Urothelium cell line (cell line): ENCODE measurements around the gene DNAJC8.

Experiments
- DNase-seq: peaks from one replicate; pipeline ENCODE4 v3.0.0; 2011; ENCODE audit warnings: low spot score, mixed read lengths
- FAIRE-seq: peaks from 2 replicates; lab custom pipeline; 2011; peaks lifted over from hg19 to GRCh38; lab: Jason Lieb, UNC

DNAJC8 gene

DNA sequence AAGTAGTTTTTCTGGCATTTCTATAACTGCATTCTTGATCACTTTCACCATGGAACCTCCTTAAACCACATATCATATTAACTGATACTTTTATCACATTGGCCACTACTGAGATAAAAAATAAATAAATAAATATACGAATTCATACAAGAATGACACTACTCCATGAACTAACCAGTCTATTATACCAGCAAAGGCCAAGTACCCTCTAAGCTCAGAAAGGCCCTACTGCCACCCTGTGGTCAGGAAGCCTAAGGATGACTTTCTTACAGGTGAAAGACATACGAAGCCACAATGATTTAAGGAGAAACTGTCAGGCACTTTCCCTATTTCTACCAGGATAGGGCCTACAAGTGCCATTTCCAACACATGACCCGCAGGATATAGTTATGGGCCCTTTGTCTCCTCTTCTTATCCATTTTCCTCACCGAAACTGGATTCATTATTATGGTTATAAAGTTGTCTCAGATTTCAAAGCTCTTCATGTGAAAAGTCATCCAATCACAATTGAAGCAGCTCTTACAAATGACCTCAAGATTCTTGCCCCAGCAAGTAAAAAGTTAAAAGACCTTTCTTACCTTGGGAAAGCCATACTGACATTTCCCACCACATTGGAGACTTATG lies 23.9 kb downstream of the DNAJC8 start:
- FAIRE-seq (no peak), DNase-seq (peak; percentile 29)

DNA sequence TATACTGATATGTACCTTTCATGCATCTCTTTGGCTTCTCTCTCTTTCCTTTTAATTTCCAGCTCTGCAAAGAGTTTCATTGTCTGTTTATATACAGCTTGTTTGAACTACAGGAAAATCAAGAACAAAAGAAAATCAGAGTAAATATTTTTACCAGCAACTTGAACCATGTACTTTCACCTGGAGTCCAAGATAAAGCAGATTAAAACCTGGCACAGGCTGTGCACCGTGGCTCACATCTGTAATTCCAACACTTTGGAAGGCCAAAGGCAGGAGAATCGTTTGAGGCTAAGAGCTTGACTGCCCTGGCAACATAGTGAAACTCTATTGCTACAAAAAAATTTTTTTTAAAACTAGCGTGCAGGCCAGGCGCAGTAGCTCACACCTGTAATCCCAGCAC lies 27.6 kb downstream of the DNAJC8 start:
- DNase-seq (no peak), FAIRE-seq (no peak)

DNA sequence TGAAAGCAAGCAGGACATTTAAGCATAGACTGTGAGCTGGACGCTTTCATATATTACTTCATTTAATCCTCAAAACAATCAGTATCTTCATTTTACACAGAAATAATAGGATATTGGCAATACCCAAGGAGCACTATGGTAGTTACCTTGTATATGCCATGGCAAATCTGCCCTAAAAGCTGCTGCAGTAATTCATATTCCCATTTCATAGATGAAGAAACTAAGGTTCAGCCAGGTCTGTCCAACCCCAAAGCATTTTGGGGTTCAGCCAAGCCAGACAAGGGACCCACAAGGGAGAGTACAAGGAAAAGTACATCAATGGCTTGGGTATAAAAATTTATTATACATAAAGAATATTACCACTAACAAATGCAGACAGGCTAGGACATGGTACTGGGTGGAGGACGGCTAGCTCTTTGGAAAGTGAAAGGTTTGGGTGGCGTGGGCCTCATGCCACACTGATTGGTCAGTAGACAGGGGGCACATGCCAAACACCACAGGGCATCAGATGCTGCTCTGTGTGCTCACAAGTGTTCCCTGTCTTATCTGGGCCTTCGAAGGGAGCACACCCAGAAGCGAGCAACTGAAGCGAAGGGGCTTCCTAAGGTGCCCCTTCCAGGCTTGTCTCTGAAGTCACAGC lies 32.5 kb downstream of the DNAJC8 start:
- DNase-seq (no peak), FAIRE-seq (no peak)

DNA sequence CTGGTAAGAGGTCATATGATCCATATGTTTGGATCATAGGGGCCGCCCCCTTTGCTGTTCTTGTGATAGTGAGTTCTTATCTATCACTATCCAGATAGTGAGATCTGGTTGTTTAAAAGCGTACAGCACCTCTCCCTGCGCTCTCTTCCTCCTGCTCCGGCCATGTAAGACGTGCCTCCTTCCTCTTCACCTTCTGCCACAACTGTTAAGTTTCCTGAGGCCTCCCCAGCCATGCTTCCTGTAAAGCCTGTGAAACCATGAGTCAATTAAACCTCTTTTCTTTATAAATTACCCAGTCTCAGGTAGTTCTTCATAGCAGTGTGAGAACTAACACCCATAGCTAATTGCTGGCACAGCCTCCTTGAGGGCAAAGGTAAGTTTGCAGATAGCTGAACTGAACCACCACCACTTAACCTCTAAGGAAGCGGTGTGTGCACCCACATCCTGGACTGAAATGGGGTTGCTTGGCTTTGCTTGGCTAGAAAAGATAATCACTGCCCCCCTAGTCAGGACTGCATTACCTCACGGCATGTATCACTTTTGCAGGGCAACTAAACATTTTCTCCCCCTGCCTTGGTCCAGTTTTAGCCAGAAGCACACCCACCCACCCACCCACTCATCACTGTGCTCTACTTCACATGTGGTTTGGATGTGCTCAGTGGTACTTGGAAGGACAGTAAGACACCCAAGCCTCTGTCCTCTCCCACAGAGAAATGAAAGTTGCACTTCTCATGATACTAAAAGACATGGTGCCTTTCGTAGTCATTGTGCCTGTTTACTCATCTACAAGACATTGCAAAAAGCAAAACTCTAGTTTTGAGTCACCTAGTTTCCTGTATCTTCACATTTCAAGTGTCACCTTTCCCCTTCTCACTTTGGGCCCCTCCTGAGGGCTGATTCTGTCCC lies 33.2 kb downstream of the DNAJC8 start:
- no peak for FAIRE-seq
- DNase-seq, result no peak

DNA sequence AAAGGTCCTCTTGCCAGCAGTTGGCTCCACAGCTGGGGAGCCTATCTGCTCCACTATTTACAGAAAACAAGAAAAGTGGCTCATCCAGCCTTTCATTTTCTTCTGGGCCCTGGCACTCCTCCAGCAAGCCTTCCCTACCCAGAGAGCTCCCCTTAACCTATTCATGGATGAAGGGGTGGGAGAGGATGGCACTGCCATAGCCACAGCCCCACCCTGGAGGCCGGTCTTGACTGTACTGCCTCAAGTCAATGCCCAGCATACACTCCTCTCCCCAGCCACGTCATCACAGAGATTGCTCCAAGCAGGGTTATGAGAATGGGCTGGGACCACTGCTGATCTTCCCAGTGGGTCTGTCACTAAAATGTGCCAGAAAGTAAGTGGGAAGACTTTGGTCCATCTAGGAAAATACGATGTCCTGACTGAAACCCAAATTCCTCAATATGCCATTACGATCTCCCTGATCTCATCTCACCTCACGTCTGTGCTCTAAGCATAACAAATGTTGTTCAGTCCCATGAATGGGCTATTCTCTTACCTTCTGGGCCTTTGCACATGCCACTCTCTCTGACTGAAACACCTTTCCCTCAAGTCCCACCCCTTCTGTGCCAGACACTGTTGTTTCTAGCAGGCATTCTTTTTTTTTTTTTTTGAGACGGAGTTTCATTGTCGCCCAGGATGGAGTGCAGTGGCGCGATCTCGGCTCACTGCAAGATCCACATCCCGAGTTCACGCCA lies 35.0 kb downstream of the DNAJC8 start:
- no peak for FAIRE-seq
- DNase-seq, result no peak

DNA sequence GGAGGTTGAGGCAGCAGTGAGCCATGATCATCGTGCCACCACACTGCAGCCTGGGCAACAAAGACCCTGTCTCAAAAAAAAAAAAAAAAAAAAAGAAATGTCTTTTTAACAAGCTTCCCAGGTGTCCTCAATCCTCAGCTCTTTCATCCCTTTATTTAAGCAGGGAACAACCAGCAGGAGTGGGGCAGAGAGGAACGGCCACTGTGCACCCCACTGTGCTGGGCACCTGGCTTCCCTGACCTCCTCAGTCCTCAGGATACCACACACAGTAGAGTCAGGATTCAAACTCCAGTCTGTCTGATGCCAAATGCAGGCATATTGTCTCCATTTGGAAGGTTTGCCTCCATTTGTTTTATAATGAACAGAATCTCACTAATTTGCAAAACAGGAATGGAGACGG lies 36.5 kb downstream of the DNAJC8 start:
- no peak for FAIRE-seq
- no peak for DNase-seq

DNA sequence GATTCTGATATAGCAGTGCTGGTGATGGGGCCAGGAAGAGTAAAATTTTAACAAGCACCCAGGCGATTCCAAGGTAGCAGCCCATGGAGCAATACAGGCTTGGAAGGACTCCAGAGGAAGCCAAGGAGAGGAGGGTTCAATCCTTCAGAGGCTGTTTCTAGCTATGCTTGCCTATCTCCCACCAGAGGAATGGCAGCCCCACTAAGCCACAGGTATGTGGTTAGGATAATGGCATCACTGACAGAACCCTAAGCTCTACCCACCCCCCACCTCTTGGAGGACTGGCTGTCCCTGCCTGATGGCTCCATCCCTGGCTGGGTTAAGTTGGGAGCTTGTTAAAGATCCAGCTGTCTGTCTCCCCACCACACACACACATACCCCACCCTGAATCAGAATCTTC lies 37.0 kb downstream of the DNAJC8 start:
- FAIRE-seq, result no peak

DNA sequence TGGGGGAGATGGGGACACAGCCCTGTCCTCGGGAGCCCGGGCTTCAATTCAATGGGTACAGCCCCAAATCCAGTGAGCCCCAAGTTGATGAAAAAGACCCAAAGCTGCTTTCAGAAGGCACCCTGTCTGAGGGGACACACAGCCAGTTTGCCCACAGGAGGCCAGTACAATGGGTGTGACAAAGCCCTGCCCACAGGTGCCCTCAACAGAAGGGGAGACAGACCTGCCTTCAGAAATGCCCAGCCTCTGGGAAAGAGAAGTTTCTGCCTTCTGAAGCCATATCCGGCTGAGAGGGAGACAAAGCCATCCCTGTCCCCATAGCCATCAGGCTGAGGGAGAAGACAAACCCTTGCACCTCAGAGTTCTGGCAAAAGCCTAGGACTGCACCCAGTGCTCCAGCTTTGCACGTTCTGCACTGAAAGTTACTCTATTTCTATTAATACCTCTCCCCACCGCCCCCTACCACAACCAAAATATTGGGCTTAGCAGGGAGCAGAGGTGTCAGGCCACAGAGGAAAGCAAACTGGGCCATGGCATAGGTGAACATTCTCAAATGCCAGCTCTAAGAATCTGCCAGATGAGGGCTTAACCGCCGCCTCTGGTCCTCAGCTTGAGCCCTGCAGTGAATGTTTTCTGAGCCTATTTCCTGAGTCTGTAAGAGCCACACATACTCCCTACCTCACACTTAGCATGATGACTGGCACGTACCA lies 38.3 kb downstream of the DNAJC8 start:
- no peak for FAIRE-seq
- DNase-seq, result no peak

More for the DNA sequence above, 37.0 kb downstream of the DNAJC8 start:
- no peak for DNase-seq

DNA sequence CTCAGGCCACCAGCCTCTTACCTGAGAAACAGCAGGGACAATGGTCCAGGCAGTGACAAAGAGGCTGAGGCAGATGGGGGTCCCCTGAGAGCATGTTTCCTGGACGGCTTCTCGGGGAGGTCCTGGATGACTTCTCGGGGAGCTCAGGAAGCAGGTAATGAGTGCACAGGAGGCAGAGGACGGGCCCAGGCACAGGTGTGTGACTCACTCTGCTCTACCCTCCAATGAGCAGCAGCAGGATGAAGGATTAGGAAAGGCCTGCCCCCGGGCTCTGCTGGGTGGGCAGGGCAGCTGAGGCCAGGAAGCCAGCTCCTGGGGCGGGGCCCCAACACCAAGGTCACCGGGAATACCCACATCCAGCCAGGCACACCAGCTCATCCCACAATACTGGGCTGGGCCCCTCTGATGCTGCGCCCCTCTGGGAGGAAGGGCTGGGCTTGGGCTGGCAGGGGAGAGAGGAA lies 39.1 kb downstream of the DNAJC8 start:
- DNase-seq, result no peak

DNA sequence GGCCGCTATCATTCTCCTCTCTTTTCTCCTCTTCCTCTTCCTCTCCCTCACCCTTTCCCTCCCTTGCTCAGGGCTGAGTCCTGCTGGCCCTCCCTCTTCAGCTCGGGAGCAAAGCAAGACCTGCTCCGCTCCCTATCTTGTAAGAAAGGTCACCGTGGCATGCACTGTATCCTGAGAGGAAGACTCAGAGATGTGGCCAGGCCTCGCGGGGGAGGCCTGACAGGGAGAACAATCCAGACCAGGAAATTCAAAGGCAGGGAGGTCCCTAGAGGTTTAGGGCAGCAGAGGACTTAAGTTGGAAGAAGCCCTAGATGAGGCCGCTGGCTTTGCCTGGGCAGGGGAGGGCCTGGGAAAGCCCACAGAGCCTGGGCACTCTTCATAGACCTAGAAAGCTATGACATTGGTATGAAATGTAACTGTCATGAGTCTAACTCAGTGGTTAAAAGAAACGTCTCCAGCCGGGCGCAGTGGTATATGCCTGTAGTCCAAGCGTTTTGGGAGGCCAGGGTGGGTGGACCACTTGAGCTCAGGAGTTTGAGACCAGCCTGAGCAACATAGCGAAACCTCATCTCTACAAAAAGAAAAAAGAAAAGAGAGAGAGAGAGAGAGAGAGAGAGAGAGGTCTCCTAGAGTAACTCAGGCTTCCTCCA lies 41.7 kb downstream of the DNAJC8 start:
- FAIRE-seq (no peak), DNase-seq (no peak)

More for the DNA sequence above, 39.1 kb downstream of the DNAJC8 start:
- no peak for FAIRE-seq

DNA sequence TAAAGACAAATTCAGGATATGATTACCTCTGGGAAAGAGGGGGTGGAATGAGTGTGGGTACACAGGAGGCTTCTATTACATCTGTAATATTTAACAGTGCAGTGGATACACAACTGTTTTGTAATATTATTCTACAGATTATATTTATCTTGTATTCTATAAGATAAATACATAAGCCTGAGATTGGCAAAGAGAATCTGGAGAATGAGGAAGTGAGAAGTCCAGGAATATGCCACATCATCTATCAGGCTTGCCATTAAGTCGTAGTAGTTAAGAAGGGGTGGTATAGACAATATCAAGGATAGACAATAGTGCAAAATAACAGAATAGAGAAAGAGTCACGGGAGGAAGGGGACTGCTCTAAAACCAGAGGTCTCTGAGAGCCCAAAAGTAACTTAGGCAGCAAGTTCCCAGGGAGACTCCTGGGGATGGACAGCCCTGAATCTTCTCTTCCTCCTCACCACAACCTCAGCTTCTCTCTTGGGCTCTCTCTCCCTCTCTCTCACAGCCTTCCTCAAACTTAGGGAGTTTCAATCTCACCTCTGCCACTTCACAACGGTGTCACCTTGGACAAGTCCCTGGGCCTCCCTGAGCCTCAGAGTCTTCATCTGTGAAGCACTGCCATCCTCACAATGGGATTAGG lies 42.4 kb downstream of the DNAJC8 start:
- DNase-seq (no peak), FAIRE-seq (no peak)

DNA sequence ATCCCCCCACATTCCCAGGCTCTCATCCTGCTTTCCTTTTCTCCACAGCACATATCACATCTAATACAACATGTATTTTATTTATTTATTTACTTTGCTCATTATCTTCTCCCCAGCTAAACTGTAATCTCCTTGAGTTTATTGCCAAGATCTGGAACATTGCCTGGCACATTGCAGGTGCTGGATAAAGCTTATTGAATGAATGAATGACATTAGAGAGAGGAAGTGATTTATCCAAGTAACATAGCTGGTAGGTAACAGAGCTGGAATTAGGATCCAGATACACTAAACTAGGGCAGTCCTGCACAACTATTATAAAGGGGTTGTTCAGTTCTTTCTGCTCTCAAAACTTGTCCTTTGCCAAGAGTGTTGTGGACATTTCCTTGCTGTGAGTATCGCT lies 47.8 kb downstream of the DNAJC8 start:
- DNase-seq (no peak), FAIRE-seq (no peak)

DNA sequence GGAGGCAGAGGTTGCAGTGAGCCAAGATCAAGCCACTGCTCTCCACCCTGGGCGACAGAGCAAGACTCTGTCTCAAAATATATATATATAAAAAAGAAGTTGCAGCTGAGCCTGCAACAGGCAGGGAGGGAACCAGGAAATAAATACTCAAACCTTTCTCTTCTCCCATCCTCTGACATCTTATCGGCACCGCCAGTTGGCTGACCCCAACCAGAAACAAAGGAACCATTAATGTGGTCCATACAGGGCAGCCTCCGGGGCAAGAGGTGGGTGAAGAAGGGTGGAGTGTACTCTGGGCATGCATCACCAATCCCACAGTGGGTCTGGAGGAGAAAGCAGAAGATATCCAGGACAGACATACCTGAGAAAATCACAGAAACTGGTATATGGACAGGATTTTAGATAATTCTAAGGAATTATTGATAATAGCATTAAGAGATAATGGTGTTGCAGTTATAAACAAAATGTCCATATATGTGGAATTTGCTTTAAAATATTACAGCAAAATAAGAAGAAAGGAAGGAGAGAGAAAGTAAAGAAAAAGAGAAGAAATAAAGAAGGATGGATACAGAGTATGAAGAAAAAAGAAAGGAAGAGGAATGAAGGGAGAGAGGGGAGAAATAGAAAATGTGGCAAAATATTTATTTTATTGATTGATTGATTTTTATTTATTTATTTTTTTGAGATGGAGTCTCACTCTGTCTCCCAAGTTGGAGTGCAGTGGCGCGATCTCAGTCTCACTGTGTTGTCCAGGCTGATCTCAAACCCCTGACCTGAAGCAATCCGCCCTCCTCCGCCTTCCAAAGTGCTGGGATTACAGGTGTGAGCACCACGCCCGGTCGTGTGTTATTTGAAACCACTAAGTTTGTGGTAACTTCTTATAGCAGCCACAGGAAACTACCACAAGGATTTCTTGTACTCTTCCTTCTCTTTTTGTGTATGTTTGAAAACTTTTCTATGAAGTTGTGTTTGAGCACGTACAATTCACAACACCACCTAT lies 52.2 kb downstream of the DNAJC8 start:
- DNase-seq (no peak), FAIRE-seq (no peak)

DNA sequence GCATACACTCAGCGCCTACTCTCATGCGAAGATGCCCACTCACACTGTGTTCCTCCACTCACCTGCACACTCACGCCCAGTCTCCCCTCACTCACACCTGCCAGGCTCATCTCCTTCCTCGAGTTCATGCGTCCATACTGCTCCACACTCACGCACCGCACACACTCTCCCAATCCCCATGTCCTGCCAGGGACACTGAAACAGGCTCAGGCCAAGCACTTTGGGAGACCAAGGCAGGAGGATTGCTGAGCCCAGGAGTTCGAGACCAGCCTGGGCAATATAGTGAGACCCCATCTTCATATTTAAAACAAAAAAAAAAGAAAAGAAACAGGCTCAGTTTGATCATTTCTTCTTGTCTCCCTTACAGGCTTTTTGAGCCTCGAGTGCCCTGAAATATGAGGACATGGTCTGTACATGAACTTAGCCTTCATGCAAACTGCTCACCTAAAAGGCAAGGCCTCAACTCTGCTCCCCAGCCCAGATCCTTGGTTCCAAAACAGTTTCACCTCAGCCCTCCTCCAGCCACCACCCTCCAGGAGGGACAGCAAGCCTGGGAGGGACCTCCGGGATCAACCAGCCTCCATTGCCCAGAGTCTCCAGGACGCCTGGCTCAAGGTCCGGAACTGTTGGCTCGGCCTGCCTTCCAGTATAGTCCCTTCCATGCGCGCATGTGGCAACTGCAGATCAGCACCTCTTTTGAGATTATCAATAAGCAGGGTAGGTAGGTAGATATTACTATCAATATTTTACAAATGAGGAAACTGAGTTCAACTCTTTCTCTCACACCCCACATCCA lies 53.9 kb downstream of the DNAJC8 start:
- DNase-seq (no peak), FAIRE-seq (no peak)

DNA sequence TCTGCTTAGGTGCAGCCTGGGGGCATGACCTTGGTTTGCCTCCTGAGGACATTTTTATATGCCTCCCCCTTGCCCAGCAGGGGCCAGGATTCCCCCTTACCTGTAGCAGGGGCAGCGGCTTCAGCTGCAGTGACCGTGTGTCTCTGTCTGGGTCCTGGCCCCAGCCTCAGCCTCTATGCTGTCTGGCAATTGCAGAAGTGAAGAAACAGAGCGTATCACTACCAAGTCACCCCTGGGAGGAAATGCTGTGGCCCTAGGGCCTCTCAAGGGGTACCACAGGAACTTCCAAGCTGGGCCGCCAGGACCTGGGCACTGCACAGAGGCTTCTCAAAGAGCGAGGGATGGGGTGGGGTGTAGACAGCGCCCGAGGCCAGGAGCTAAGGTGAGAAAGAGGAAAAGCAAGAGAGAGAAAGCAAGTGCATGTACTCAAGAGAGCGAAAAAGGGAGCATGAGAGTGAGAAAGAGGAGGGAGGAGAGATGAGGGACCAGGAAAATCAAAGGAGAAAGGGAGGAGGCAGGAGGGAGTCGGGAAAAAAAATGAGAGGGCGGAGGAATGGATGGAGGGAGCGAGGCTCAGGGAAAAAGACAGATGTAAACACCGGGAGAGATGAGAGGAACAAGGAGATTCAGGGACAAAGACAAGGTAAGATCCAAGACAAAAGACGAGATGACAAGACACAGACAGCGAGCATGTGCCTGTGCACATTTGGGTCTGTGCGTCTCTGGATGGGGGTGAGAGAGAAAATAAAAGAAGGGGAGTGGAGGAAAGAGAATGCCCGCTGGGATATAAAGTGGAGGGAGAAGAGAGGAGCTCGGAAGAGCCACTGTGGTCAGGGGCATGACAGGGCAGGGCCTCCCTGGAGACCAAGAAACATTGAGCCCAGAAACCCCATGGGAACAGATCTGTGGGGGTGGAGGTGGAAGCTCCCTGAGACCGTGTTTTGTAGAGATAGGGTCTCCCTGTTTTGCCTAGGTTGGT lies 56.0 kb downstream of the DNAJC8 start, which contains the start of gene PTAFR:
TSS of gene PTAFR (minus strand) at position 199 of the 979 bp plus-strand sequence. CDS start 25,669 bp downstream, outside the sequence.
- no peak for FAIRE-seq
- peak; percentile 1 for DNase-seq

DNA sequence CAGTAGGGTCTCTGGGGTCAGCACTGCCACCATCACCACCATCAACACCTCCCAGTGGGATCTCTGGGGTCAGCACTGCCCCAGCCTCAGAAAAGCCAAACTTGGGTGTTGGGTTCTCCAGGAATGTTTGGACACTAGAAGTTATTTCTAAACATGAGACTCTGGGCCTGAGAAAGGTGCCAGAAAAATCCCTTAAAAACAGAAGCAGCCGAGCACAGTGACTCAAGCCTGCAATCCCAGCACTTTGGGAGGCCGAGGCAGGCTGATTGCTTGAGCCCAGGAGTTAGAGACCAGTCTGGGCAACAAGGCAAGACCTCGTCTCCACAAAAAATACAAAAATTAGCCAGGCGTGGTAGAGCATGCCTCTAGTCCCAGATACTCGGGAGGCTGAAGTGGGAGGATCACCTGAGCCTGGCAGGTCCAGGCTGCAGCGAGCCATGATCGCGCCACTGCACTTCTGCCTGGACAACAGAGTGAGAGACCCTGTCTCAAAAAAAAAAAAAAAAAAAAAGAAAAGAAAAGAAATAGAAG lies 56.8 kb downstream of the DNAJC8 start:
- FAIRE-seq (no peak), DNase-seq (no peak)
